Fibroblast of upper back skin (primary cell): Measurements from ENCODE around the gene LRR1.
"Not testable (repeated sequence)": the region's sequence is repeated elsewhere in the genome, so short reads cannot be mapped to it uniquely, and the experiment has no call there.

Experiments
- DNase-seq: peaks from one replicate; pipeline ENCODE4 v3.0.0-alpha.2; 2013

Gene LRR1

DNA sequence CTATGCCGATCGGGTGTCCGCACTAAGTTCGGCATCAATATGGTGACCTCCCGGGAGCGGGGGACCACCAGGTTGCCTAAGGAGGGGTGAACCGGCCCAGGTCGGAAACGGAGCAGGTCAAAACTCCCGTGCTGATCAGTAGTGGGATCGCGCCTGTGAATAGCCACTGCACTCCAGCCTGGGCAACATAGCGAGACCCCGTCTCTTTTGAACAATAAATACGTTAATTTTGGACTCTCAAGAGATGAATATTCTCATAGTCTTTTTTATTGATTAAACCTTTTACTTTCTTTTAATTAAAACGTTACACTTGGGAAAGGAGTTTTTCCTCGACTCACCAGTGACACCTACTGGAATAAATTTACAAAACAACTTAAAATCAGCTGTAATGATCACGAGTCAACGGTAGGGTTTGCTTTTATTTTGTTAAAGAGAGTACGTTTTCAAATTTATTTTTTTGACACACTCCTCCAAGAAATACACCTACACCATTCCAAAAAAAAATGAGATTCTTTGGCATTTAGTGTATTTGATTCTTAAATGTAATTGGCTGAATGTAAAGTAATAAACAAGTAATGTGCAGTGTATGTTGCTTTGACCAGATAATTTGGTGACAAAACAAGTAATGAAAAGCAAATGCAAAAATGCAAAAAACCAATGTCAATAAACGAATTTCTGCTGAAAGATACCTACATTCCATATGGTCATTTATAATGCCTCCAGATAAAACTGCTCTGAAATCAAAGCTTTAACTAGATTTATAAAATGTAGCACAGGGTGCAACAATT is 11.9 kb upstream of the LRR1 start:
- peak; percentile 73 for DNase-seq

DNA sequence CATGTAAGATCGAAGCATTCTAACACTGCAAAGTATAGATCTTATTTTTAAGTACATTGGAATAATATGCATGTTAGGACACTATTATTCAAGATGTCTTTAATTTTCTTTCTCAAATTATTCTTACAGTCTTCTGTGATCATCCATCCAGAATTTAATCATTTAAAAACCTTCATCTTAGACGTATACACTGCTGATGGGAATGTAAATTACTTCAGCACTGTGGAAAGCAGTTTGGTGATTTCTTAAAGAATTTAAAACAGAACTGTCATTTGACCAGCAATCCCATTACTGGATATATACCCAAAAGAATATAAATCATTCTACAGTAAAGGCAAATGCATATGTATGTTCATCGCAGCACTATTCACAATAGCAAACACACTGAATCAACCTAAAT is 9.4 kb upstream of the LRR1 start:
- DNase-seq, result no peak

GRCh38 chr14:49593016-49593415 is 5.7 kb upstream of the LRR1 start:
- peak; percentile 49 for DNase-seq

DNA sequence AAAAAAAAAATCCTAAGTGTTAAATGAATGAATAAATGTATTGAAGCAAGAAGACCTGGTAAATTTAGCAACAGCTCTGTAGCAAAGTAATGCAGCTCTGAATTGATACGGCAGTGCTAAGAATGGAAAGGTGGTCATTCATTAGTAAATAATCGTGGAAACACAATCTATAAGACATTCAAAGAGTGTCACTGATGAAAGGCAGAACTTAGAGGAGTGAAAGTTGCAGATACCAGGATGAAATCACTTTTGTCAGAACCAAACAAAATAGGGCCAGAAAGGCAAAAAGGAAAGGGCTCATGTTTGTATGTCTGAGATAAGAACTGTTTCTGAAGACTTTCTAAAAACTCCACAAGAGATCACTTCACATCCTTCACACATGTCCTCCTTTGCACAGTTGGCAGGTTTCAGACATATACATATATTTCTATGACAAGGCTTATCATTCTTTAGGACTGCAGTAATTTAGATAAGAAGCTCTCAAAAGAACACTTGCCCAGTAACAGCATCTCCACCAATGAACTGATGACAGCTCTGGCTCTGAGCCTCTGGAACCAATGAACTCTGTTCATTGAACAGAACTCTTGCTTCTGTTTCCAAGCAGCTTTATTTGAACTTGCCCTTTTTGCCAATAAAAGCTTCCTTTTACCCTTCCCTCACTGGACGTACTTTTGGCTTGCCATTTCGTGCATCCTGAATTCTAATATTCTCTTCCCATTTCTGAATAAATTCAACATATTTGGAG is 4.2 kb upstream of the LRR1 start:
- DNase-seq, result no peak

DNA sequence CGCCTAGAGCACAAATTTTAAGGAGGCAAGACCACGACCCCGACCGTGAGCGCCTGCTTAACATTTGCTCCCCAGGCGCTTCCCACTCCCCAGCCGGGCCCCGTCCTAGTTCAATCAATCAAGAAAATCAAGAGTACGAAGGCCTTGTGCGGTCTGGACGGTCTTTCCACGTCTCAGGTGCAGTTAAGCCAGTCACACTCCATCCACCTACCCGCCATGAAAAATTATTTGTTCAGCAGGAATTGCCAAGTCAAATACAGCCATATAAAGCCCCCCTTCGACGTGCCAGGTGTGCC is 603 bp upstream of the LRR1 start:
- DNase-seq, result no peak

GRCh38 chr14:49607583-49607982 is 8.8 kb downstream of the LRR1 start:
- no peak for DNase-seq

GRCh38 chr14:49612251-49612650 is 13.5 kb downstream of the LRR1 start:
- DNase-seq, result no peak

- DNase-seq, result no peak
These were observed 13.9 kb downstream of the LRR1 start for GRCh38 chr14:49612671-49613070.

DNA sequence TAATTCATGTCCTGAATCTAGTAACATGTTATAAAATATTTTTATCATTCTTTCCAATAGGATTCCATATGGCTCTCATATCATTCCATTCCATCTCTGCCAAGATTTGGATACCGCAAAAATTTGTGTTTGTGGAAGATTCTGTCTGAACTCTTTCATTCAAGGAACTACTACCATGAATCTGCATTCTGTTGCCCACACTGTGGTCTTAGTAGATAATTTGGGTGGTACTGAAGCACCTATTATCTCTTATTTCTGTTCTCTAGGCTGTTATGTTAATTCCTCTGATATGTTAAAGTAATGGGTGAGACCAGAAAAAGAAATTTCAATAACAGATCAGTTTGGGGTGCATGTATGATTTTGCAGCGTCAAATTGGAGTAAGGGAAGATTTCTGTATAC is 15.5 kb downstream of the LRR1 start:
- peak; percentile 42 for DNase-seq

DNA sequence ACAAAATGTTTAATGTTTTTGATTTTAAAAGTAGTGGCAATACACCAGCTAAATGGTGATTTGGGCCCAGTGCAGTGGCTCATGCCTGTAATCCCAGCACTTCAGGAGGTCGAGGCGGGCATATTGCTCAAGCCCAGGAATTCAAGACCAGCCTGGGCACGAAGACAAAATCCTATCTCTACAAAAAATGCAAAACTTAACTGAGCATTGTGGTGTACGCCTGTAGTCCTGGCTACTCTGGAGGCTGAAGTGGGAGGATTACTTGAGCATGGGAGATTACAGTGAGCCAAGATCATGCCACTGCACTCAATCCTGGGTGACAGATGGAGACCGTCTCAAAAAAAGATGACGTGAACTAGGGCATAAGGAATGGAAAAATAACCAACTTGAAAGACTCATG is 17.0 kb downstream of the LRR1 start:
- DNase-seq, result no peak

- DNase-seq, result no peak
These were observed 19.2 kb downstream of the LRR1 start for GRCh38 chr14:49617852-49618519.

DNA sequence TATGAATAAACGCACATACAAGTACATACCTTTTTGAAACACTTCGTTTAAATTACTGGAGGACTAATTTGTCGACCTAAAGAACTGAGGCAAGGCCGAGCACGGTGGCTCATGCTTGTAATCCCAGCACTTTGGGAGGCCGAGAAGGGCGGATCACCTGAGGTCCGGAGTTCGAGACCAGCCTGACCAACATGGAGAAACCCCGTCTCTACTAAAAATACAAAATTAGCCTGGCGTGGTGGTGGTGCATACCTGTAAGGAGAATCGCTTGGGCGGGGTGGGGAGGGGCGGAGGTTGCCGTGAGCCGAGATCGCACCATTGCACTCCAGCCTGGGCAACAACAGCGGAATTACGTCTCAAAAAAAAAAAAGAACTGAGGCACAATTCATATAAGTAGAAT is 20.5 kb downstream of the LRR1 start:
- not testable (repeated sequence) for DNase-seq

- DNase-seq, result no peak
These were observed 21.0 kb downstream of the LRR1 start for GRCh38 chr14:49619730-49620129.

DNA sequence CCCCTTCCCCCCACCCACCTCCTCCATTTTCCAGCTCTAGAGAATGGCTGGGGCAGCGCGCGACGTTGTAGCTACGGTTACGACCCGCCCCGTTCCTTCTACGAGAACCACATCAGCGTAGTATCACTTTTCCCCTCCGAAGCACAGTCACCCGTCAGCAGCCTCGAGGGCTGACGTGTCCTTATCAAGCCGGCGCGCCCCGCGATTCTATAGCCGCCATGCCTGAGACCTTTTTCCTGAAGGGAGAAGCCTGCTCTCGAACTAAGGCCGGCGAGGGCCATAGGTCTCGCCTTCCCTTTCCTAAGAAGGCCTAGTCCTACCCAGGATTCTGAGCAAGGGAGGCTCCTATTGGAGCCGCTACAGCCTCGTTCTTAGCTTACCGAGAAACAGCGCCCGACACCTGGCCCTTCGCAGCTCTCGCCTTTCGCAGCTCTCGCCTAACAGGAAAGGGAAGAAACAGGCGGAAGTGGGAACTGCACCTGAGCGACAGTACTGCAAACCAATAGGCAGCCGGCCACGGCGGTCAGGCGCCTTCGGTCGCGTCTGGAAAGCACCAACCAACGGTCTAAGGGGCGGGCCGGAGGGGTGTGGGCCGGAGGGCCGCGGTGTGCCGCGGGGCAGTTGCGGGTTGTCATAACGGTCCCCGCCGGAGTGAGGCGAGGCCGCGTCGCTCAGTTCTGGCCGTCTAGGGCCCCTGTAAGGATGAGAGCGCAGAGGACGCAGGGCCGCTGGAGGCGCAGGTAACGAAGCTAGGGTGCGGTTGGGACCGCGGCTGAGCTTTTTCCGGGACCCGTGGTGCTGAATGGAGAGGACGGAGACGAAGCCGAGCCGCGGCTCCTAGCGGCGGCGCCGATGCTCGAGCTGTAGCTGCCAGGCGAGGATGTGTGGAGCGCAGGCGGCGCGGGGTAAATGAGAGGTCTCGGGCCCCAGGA is 21.7 kb downstream of the LRR1 start, which contains the start of the genes MGAT2 and RPL36AL:
MGAT2 (plus strand) TSS at position 618 of the 932 bp plus-strand sequence. CDS start 470 bp downstream, outside the sequence.
RPL36AL (minus strand) TSS at position 445 of the 932 bp plus-strand sequence. CDS start 1,522 bp downstream, outside the sequence.
- DNase-seq, result peak; percentile 98

GRCh38 chr14:49621114-49621881 is 22.6 kb downstream of the LRR1 start:
- peak; percentile 49 for DNase-seq

GRCh38 chr14:49622022-49622607 is 23.4 kb downstream of the LRR1 start:
- no peak for DNase-seq

- no peak for DNase-seq
These were observed 24.6 kb downstream of the LRR1 start for GRCh38 chr14:49623387-49623786.

DNA sequence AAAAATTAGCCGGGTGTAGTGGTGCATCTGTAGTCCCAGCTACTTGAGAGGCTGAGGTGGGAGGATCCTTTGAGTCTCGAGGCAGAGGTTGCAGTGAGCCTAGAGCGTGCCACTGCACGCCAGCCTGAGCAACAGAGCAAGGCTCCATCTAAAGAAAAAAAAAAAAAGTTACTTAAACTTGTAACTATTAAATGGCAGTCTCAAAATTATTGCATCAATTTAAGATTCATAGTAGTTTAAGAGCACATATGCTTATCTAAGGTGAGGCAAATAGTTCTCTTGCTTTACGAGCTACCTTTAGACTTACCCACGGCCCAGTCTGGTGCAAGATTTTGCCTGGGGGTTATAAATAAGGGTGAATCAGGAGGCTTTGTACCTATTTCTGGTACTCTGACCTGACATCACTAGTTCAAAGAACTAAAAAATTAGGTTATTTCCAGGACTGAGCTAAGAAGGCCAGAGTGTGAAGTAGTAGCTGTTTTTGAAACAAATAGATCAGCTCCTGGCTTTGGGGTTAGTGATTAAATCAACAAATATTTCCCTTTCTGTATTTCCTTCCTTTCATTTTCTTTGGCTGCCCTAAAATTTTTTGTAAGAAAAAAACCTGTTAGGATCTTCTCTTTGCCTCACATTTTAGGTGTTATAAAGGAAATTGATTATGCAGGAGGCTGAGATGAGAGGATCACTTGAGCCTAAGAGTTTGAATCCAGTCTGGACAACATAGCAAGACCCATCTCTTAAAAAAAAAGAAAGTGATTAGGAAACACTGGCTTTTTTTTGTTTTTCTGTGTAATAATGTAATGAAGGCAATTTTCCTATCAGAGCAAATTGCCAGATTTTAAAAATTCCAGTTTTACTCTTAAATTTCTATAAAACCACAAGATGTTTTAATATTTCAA is 25.4 kb downstream of the LRR1 start:
- no peak for DNase-seq

GRCh38 chr14:49633640-49634546 is 35.2 kb downstream of the LRR1 start:
- peak; percentile 94 for DNase-seq
